GM18519 (cell line): ENCODE measurements around the gene BBOF1.

Source experiments
- ATAC-seq: cut with Tn5 transposase; IDR thresholded peaks from one replicate; pipeline ENCODE4 v1.9.1; 2021; ENCODE audit warnings: mild to moderate bottlenecking, moderate library complexity; ENCODE audit not compliant: unreplicated experiment, low FRiP score

The BBOF1 gene

GRCh38 chr14:74019408-74020137 is 424 bp downstream of the BBOF1 start:
- no peak for ATAC-seq

GRCh38 chr14:74022346-74022745 is 3.2 kb downstream of the BBOF1 start:
- ATAC-seq, result no peak

- ATAC-seq, result no peak
Observed at GRCh38 chr14:74029136-74029535, 10.0 kb downstream of the BBOF1 start.

GRCh38 chr14:74034572-74034971 is 15.4 kb downstream of the BBOF1 start:
- no peak for ATAC-seq

GRCh38 chr14:74035556-74035955 is 16.4 kb downstream of the BBOF1 start:
- no peak for ATAC-seq

- ATAC-seq, result no peak
Observed at GRCh38 chr14:74038020-74038859, 19.1 kb downstream of the BBOF1 start.

- no peak for ATAC-seq
Observed at GRCh38 chr14:74042296-74042695, 23.1 kb downstream of the BBOF1 start.

- no peak for ATAC-seq
Observed at GRCh38 chr14:74045522-74045921, 26.4 kb downstream of the BBOF1 start.

- ATAC-seq, result no peak
Observed at GRCh38 chr14:74048281-74048680, 29.1 kb downstream of the BBOF1 start.

GRCh38 chr14:74049876-74050495 is 30.8 kb downstream of the BBOF1 start:
- ATAC-seq, result no peak

GRCh38 chr14:74062809-74063150 is 43.6 kb downstream of the BBOF1 start:
- ATAC-seq, result no peak

- no peak for ATAC-seq
Observed at GRCh38 chr14:74064426-74064825, 45.3 kb downstream of the BBOF1 start.

GRCh38 chr14:74064883-74065282 is 45.7 kb downstream of the BBOF1 start:
- ATAC-seq, result no peak

- ATAC-seq, result no peak
Observed at GRCh38 chr14:74065746-74066575, 46.8 kb downstream of the BBOF1 start.

GRCh38 chr14:74077401-74077800 is 58.3 kb downstream of the BBOF1 start:
- ATAC-seq, result no peak

- ATAC-seq, result no peak
Observed at GRCh38 chr14:74080820-74081460, 61.8 kb downstream of the BBOF1 start.

- ATAC-seq, result no peak
Observed at GRCh38 chr14:74081491-74081890, 62.3 kb downstream of the BBOF1 start.

- ATAC-seq, result no peak
Observed at GRCh38 chr14:74083161-74083560, 64.0 kb downstream of the BBOF1 start.

GRCh38 chr14:74083784-74084276 is 64.7 kb downstream of the BBOF1 start:
- ATAC-seq, result no peak
